B cell (primary cell): ENCODE data around the gene TRAF5.

Experiments used
- EZH2 ChIP-seq: IDR thresholded peaks from 2 replicates; pipeline ENCODE4 v1.6.1; 2012; ENCODE audit warnings: borderline replicate concordance, low read depth, mild to moderate bottlenecking, moderate library complexity, low read length; ENCODE audit not compliant: insufficient read depth, poor library complexity, severe bottlenecking
- TF ChIP-seq, protein P1 (sequence below): fragments of 200-600 bp; IDR thresholded peaks from one replicate; pipeline ENCODE4 v1.8.0; 2022; ENCODE audit warnings: antibody characterized with exemption, mild to moderate bottlenecking

DNA sequence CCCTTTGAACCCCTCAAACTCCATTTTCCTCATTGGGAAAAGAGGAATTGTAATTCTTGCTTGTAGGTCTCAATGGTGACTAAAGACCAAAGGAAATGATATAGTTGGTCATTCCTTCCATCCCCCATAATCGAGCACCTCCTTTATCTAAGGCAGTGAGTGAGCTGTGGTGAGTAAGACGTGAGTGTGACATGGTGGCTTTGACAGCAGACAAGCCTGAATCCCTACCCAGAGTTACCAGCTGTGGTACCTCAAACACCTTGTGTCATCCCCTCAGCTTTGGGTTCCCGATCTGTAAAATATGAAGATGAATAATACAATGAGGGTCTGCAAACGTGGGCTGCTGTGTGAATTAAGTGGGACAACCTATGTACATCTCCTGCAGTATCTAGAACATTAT lies 8.4 kb downstream of the TRAF5 start:
- TF ChIP-seq, protein P1, sequence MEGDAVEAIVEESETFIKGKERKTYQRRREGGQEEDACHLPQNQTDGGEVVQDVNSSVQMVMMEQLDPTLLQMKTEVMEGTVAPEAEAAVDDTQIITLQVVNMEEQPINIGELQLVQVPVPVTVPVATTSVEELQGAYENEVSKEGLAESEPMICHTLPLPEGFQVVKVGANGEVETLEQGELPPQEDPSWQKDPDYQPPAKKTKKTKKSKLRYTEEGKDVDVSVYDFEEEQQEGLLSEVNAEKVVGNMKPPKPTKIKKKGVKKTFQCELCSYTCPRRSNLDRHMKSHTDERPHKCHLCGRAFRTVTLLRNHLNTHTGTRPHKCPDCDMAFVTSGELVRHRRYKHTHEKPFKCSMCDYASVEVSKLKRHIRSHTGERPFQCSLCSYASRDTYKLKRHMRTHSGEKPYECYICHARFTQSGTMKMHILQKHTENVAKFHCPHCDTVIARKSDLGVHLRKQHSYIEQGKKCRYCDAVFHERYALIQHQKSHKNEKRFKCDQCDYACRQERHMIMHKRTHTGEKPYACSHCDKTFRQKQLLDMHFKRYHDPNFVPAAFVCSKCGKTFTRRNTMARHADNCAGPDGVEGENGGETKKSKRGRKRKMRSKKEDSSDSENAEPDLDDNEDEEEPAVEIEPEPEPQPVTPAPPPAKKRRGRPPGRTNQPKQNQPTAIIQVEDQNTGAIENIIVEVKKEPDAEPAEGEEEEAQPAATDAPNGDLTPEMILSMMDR: no peak
- TF ChIP-seq EZH2: no peak
